ENCODE data around the gene SYT12. TPM values are rescaled to one million over a fixed set of nuclear protein-coding genes. Genes with fewer than 3 reads are reported as not detected.

SYT12 gene
- total RNA-seq, 4 donors from 2014 or later = 0.08 to 1.7 (median 0.41) TPM

DNA sequence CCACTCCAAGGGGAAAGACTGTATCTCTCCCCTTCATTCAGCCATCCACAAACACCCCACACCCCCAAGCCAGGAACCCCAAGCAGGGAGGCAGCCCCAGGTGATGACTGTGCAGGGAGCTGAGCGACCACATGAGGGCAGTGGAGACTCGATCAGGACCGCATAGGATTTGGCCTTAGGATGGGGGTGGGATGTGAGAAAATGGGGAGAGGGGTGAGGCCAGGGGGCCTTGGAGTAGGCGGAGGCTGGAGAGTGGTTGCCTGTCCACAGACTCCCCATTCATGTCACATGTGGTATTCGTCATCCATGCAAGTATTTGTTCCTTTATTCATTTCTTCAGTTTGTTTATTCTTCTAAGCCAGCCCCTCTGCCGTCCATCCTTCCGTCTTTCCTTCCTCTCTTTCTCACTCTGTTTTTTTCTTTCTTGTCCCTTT lies 31.0 kb downstream of the SYT12 start:
- H3K4me3 ChIP-seq (ENCODE audit: low read depth, poor library complexity, severe bottlenecking) = no peak overlapping the region
- intact Hi-C loops (cut with DNase I; ENCODE audit: low total_unique reads) = no loop called here
- DNase-seq (ENCODE audit: low spot score in 2 of 2) = no peak
- 28 to 30% methylated on average over 7 of the region's 7 CpGs for WGBS, 2 donors
- TF ChIP-seq POLR2A (IDR thresholded peaks at IDR 0.05) = no peak
- TF ChIP-seq, protein P1, sequence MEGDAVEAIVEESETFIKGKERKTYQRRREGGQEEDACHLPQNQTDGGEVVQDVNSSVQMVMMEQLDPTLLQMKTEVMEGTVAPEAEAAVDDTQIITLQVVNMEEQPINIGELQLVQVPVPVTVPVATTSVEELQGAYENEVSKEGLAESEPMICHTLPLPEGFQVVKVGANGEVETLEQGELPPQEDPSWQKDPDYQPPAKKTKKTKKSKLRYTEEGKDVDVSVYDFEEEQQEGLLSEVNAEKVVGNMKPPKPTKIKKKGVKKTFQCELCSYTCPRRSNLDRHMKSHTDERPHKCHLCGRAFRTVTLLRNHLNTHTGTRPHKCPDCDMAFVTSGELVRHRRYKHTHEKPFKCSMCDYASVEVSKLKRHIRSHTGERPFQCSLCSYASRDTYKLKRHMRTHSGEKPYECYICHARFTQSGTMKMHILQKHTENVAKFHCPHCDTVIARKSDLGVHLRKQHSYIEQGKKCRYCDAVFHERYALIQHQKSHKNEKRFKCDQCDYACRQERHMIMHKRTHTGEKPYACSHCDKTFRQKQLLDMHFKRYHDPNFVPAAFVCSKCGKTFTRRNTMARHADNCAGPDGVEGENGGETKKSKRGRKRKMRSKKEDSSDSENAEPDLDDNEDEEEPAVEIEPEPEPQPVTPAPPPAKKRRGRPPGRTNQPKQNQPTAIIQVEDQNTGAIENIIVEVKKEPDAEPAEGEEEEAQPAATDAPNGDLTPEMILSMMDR (IDR thresholded peaks at IDR 0.05) = no peak

DNA sequence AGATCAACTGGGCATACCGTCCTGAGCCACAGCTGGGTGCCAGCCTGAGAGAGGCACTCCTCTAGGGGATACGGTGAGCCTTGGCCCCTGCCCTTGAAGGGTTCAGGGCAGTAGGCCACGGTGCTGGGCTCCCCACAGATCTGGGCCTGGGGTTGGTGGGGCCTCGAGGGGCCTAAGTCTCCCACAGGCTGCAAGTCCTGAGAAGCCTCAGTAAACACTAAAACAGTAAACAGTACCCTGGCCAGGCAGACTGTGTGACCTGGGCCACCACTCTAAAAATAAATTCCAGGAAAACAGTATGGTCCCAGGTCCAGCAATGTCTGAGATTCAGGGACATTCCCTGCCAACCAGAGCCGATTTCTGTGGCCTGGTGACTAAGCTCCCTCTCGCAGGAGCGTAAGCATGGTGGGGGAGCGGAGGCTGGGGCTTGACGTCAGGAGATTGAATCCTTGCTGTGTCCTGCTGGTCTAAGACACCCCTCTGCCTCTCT lies 31.5 kb downstream of the SYT12 start:
- 66 to 73% methylated on average over 8 to 9 of the region's 9 CpGs for WGBS, 2 donors
- DNase-seq (ENCODE audit: low spot score in 2 of 2) = no peak

DNA sequence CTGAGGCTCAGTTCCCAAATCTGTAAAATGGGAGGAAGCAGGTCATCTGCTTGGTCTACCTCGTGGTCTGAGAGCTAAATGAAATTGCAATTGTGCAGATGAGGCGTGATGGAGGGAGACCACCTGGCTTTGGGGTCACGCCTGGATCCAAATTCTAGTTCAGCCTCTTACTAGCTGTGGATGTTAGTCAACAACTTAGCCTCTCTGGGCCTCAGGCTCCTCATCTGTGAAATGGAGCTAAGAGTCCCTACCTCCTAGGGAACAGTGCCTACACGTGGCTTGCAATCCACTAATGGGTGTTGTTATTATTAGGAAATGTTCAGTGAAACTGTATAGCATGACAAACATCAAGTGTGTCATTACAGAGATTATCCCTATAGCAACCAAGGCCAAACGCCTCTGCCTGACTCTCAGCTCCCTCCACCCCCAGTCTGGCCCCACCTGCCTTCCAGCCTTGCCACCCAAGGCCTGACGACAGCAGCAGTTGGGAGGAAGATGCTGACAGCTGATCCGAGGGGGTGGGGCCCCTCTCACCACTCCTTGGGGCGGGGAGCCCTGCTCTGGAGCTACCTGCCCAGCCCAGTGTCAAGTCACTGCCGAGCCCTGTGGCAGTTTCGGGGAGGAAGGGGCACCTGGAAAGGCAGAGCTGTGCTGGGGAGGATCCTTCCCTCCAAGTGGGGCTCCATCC lies 32.0 kb downstream of the SYT12 start:
- WGBS, 2 donors = 48 to 54% methylated on average over 10 of the region's 10 CpGs
- DNase-seq (ENCODE audit: low spot score in 2 of 2) = peak; percentile 57 to 90
- TF ChIP-seq, protein P1 (IDR thresholded peaks at IDR 0.05) = no peak
- no peak for TF ChIP-seq POLR2A (IDR thresholded peaks at IDR 0.05)
- intact Hi-C loops (cut with DNase I; ENCODE audit: low total_unique reads) = no loop called here
- H3K4me3 ChIP-seq (ENCODE audit: low read depth, poor library complexity, severe bottlenecking) = no peak overlapping the region

More for the DNA sequence above, 31.5 kb downstream of the SYT12 start:
- intact Hi-C loops (cut with DNase I; ENCODE audit: low total_unique reads) = no loop called here
- TF ChIP-seq, protein P1 (IDR thresholded peaks at IDR 0.05) = no peak
- no peak for TF ChIP-seq POLR2A (IDR thresholded peaks at IDR 0.05)
- H3K4me3 ChIP-seq (ENCODE audit: low read depth, poor library complexity, severe bottlenecking) = no peak overlapping the region

DNA sequence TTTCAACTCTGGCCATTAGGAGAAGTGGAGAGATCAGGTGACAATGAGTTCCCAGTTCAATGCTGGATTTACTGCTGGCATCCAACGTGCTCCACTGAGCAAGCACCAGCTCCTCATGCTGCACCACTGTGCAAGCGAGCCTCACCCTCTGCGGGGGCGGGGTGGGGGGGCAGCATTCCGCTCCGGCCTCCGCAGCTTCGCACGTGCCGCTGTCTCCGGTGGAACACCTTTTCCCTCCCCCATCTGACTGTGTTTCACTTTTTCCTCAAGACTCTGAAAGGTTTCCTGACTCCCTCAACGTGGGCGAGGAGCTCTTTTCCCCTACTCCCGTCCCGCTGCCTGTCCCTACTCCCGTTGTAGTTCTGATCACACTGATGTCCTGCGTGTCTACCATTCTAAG lies 32.9 kb downstream of the SYT12 start:
- DNase-seq (ENCODE audit: low spot score in 2 of 2) = no peak
- intact Hi-C loops (cut with DNase I; ENCODE audit: low total_unique reads) = no loop called here
- H3K4me3 ChIP-seq (ENCODE audit: low read depth, poor library complexity, severe bottlenecking) = no peak overlapping the region
- WGBS, 2 donors = 7 to 15% methylated on average over 17 of the region's 17 CpGs
- no peak for TF ChIP-seq POLR2A (IDR thresholded peaks at IDR 0.05)
- TF ChIP-seq, protein P1 (IDR thresholded peaks at IDR 0.05) = no peak

DNA sequence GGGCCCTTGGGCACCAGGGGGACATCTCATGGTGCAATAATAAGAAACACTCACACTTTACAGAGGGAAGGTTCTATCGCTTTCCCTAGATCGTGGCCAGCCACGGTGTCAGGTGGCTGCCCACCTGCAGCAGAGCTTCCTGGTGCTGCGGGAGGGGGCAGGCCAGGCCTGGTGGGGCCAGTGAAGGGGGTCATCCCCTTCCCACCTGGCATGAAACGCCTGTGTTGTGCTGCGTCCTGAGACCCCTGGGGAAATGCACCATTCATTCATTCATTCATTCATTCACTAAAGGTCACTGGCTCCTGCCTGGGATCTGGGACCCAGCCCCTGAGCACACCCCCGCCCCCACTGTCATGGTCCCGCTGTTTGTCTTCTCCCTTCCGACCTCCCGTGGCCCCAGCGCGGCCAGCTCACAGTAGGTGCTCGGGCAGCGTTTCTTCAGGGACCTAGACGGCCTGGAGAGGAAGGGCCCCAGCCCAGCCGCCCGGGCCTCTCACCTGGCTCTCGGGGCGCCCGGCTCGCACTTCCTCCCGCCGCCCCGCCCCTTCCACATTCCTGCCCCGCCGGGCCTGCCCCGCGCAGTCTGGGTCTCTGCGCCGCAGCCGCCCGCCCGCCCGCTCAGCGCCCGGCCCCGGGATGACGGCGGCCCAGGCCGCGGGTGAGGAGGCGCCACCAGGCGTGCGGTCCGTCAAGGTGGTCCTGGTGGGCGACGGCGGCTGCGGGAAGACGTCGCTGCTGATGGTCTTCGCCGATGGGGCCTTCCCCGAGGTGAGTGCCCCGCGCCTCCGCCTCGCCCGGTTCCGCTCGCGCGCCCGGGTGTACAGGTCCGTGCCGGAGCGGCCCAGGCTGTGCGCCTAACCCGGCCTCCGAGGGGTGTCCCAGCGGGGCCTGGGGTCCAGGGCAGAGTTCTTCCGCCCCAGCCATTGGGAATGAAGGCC lies 33.6 kb downstream of the SYT12 start, which contains the start of gene RHOD:
Gene RHOD, plus strand, starts transcription at position 581 of the 938 bp plus-strand sequence. Its CDS starts 56 bp downstream, at position 637.
- TF ChIP-seq POLR2A (IDR thresholded peaks at IDR 0.05) = no peak
- TF ChIP-seq, protein P1 (IDR thresholded peaks at IDR 0.05) = no peak
- H3K4me3 ChIP-seq (ENCODE audit: low read depth, poor library complexity, severe bottlenecking) = peak within 1 kb of the TSS; percentile 30
- 6 to 10% methylated on average over 27 to 29 of the region's 72 CpGs for WGBS, 2 donors
- intact Hi-C loops (cut with DNase I; ENCODE audit: low total_unique reads) = no loop called here
- no peak for DNase-seq (ENCODE audit: low spot score in 2 of 2)
